Right atrium auricular region (tissue), 2 donors: Measurements from ENCODE around the gene PCED1B. TPM values are rescaled to one million over a fixed set of nuclear protein-coding genes. Genes with fewer than 3 reads are reported as not detected.

ENCODE experiments used
- DNase-seq: peaks from one replicate; pipeline ENCODE4 v3.0.0-alpha.2; 2019; ENCODE audit warnings: low spot score
- H3K27ac ChIP-seq, 2 donors: fragments of 200-600 bp; sonication (generic); 1 replicate in 1 of 2; 2 replicates in 1 of 2; pipeline ENCODE4 v1.5.1; 2016 to 2019
- H3K27me3 ChIP-seq, 2 donors: fragments of 200-600 bp; sonication (generic); one replicate each; pipeline versions ENCODE4 v1.5.1 to v1.6.0; 2017 to 2019
- H3K36me3 ChIP-seq: fragments of 200-600 bp; sonication (generic); one replicate; pipeline ENCODE4 v1.5.1; 2016
- H3K4me1 ChIP-seq, 2 donors: fragments of 200-600 bp; sonication (generic); one replicate each; pipeline versions ENCODE4 v1.5.1 to v1.6.0; 2017 to 2019
- H3K4me3 ChIP-seq, 2 donors: fragments of 200-600 bp; sonication (generic); 1 replicate in 1 of 2; 2 replicates in 1 of 2; pipeline ENCODE4 v1.5.1; 2017 to 2019; ENCODE audit warnings: mild to moderate bottlenecking in 1 of 2, moderate library complexity in 1 of 2
- H3K9me3 ChIP-seq, 2 donors: fragments of 200-600 bp; sonication (generic); one replicate each; pipeline ENCODE4 v1.5.1; 2019
- total RNA-seq, 2 donors: library from RNA; depleted of rRNA; stranded (reverse); fragments of >200 nt; gene quantifications; one replicate each; pipeline ENCODE4 v1.1.0, GENCODE V29; 2016
- TF ChIP-seq, protein P1 (sequence below), 2 donors: fragments of 200-600 bp; sonication (generic); IDR thresholded peaks; one replicate each; pipeline ENCODE4 v1.5.1; 2019; ENCODE audit warnings: antibody characterized with exemption in 2 of 2

The PCED1B gene
- total RNA-seq, 2 donors from 2014 or later, result 0.98 to 1.4 TPM

DNA sequence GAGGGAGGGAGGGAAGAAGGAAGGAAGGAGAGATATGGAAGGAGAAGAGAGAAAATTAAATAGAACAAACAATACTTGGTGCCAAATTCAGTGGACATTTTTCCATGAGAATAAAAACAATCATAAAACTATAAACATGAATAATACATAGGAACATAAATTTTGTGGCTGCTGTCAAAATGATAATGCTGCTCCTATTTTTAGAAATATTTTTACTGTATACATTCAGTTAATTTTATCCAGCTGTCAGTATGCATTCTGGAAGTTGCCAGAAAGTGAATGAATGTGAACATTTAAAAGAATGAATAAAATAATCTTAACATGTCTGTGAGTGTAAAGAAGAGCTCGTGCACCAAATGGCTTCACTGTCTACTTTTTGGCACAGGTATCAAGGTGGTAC is 13.9 kb upstream of the PCED1B start:
- no peaks in the 10 kb centered on the region for H3K4me1 ChIP-seq
- H3K36me3 ChIP-seq, result no peaks in the 10 kb centered on the region
- TF ChIP-seq, protein P1, sequence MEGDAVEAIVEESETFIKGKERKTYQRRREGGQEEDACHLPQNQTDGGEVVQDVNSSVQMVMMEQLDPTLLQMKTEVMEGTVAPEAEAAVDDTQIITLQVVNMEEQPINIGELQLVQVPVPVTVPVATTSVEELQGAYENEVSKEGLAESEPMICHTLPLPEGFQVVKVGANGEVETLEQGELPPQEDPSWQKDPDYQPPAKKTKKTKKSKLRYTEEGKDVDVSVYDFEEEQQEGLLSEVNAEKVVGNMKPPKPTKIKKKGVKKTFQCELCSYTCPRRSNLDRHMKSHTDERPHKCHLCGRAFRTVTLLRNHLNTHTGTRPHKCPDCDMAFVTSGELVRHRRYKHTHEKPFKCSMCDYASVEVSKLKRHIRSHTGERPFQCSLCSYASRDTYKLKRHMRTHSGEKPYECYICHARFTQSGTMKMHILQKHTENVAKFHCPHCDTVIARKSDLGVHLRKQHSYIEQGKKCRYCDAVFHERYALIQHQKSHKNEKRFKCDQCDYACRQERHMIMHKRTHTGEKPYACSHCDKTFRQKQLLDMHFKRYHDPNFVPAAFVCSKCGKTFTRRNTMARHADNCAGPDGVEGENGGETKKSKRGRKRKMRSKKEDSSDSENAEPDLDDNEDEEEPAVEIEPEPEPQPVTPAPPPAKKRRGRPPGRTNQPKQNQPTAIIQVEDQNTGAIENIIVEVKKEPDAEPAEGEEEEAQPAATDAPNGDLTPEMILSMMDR (IDR thresholded peaks at IDR 0.05), result no peak
- H3K9me3 ChIP-seq, result no peaks in the 10 kb centered on the region
- no peak overlapping the region for H3K4me3 ChIP-seq
- no peak for DNase-seq
- no peak overlapping the region for H3K27ac ChIP-seq
- no peaks in the 10 kb centered on the region for H3K27me3 ChIP-seq

GRCh38 chr12:47066278-47067025 is 13.0 kb upstream of the PCED1B start:
- DNase-seq, result no peak
- Histone ChIP-seq H3K4me3 (no peak overlapping the region), H3K9me3 (no peaks in the 10 kb centered on the region), H3K36me3 (no peaks in the 10 kb centered on the region), H3K27ac (no peak overlapping the region), H3K27me3 (no peaks in the 10 kb centered on the region), H3K4me1 (no peaks in the 10 kb centered on the region)
- TF ChIP-seq, protein P1 (IDR thresholded peaks at IDR 0.05), result no peak

- Histone ChIP-seq H3K9me3 (no peaks in the 10 kb centered on the region), H3K36me3 (no peaks in the 10 kb centered on the region), H3K4me1 (no peaks in the 10 kb centered on the region), H3K27ac (no peak overlapping the region), H3K4me3 (no peak overlapping the region), H3K27me3 (no peaks in the 10 kb centered on the region)
- TF ChIP-seq, protein P1 (IDR thresholded peaks at IDR 0.05), result no peak
- no peak for DNase-seq
These were observed 12.2 kb upstream of the PCED1B start for GRCh38 chr12:47067176-47067575.

DNA sequence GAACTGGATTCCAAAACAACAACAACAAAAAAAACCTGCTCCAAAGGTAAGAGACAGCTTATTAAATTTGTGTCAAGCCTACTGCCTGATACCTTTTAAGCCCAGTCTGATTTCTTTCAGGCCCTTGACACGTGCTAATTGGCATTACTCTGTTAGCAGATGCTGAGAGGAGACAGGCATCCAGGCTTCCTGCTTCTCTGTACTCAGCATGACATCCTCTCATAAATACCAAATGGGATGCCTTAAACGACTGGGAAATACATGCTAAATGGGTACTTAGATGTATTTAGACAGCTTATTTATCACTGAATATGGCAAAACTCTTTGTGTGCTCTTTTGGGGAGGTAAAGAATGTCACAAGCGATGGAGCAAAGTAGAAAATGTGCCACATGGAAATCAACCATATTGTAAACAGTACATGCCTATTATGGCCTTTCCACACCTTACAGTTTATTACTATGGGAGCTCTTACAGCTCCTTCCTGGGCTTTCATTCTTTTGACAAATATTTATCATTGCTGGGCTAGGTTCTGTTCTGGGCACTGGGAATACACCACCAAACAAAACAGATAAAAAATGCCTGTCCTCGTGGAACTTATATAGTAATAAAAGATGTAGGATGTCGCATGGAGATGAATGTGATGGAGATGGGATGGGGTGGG is 11.5 kb upstream of the PCED1B start:
- Histone ChIP-seq H3K4me1 (no peaks in the 10 kb centered on the region), H3K4me3 (no peak overlapping the region), H3K36me3 (no peaks in the 10 kb centered on the region), H3K9me3 (no peaks in the 10 kb centered on the region), H3K27me3 (no peaks in the 10 kb centered on the region), H3K27ac (no peak overlapping the region)
- TF ChIP-seq, protein P1 (IDR thresholded peaks at IDR 0.05), result no peak
- DNase-seq, result no peak

DNA sequence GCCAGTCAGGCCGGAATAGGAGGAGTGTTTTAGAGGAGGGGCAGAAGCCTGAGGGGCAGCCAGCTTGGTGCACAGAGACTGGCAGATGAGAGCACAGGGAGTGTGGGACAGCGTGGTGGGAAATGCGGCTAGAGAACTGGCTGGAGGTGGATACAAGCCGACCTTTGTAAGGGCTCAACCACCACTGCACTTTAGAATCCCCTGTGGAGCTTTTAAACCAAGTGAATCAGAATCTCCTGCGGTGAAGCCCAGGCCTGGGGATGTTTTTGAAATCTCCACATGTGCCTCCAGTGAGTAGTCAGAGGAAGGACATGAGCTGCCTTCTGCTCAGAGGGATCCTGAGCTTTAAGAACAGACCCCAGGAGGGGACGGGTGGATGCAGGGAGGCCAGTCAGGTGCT is 10.9 kb upstream of the PCED1B start:
- no peak for DNase-seq
- H3K4me1 ChIP-seq, result no peaks in the 10 kb centered on the region
- no peaks in the 10 kb centered on the region for H3K27me3 ChIP-seq
- no peak overlapping the region for H3K27ac ChIP-seq
- TF ChIP-seq, protein P1 (IDR thresholded peaks at IDR 0.05), result no peak
- no peaks in the 10 kb centered on the region for H3K36me3 ChIP-seq
- H3K9me3 ChIP-seq, result no peaks in the 10 kb centered on the region
- no peak overlapping the region for H3K4me3 ChIP-seq
